Small intestine (tissue), 4 donors: ENCODE data around the gene DENND4A. TPM values are rescaled to one million over a fixed set of nuclear protein-coding genes. Genes with fewer than 3 reads are reported as not detected.

Source experiments
- polyA plus RNA-seq, 4 donors: library from polyadenylated mRNA; stranded (reverse) in 3 of 4; unstranded in 1 of 4; fragments of 200-250 nt in 3 of 4; fragments of 120-200 nt in 1 of 4; gene quantifications; one replicate each; pipeline versions ENCODE4 v1.2.1 to v1.2.3, GENCODE V29; 2013
- donor health status: healthy with polysubstance abuse.
- donor health status: Bipolar disorder and iron deficiency.
- donor health status: healthy.

The DENND4A gene
- polyA plus RNA-seq, 4 donors: 2.4 to 25.5 (median 6.6) TPM

Other genes starting within 250 kb of the DENND4A start
- gene INTS14, start 181.2 kb downstream of the DENND4A start, polyA plus RNA-seq: 10 to 100 TPM; 18.4 to 45.3 (median 25.4) TPM
- 10 to 100 TPM in 1 of 4 donors, 1 to 10 TPM in 3; 2.5 to 15.2 (median 4.9) TPM for gene SLC24A1, start 170.4 kb downstream of the DENND4A start, polyA plus RNA-seq
- 100 to 1,000 TPM; 193 to 293 (median 222) TPM for gene RAB11A, start 77.2 kb upstream of the DENND4A start, polyA plus RNA-seq